Stimulated activated CD8-positive, alpha-beta memory T cell treated with anti-CD3 and anti-CD28 coated beads, Interleukin-15, amount 100 ng/mL, for 48 hours (primary cell): Measurements from ENCODE around the gene ADRB1.
A peak's percentile ranks its signal among the peaks of the same experiment; 100 is the strongest.

Source experiments
- DNase-seq, 2 donors: peaks; one replicate each; pipeline ENCODE4 v3.0.0-alpha.2; 2020; ENCODE audit warnings: low read depth in 2 of 2

Gene ADRB1

DNA sequence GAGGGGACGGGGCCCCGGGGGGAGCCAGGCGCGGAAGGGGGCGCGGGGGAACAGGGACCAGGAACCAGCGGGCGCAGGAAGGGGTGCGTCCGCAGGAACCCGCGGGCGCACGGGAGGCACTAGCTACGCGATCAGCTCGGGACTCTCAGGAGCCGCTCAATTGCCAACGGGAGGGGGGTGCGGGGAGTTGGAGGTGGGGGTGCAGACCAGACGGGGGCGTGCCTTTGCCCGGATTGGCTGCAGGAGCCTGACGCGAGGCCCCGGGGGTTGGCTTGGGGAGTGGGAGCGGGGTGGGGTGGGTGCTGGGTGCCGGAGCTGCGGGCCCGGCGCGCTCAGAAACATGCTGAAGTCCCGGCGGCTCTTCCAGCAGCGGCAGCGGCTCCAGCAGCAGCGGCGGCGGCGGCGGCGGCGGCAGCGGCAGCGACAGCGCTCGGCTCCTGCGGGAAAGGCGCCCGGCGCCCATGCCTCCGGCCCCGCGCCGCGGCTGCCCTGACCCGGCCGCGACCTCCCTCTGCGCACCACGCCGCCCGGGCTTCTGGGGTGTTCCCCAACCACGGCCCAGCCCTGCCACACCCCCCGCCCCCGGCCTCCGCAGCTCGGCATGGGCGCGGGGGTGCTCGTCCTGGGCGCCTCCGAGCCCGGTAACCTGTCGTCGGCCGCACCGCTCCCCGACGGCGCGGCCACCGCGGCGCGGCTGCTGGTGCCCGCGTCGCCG lies at the start of gene ADRB1:
Gene ADRB1, plus strand, starts transcription at position 335 of the 715 bp plus-strand sequence. Its CDS starts 267 bp downstream, at position 602.
- peak in 1 of 2 donors; percentile 20 for DNase-seq

- DNase-seq, result no peak
Observed at GRCh38 chr10:113995201-113995600, 48.5 kb upstream of the ADRB1 start.

DNA sequence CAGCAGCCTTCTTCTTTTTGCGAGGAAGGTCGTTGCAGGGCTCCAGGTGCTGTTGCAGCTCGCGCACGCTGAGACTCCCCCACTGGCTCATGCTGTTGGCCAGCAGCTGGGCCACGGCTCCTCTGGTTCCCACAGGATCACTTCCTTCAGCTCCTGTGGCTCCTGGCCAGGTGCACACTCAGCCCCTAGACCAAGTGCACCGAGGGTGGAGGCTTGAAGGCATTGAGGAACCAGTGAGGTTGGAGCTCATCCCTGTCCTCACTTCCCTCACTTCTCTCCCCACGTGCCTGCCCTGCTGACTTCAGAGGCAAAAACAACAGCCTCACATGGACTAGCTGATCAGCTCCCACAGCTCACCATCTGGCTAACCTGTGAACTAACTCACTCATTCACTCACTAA lies 46.2 kb upstream of the ADRB1 start:
- DNase-seq, result no peak

DNA sequence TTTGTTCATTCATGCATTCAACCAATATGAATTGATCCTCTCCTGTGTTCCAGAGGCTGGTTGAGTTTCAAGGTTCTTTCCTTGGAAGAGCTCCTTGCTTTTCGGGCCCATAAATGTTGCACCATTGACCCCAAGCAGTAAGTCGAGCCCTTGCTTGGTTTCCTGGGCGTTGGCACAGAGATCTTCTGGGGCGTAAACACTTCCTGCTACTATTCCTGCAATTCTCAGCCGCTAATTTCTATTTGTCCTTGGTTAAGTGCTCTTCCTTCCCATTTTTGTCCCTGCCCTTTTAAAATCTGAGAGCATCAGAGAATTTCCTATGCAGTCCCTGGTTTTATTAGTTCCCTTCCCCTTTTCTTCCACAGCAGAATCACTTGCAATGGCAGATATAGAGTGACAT lies 44.1 kb upstream of the ADRB1 start:
- DNase-seq, result no peak

GRCh38 chr10:114000457-114001010 lies 43.1 kb upstream of the ADRB1 start:
- no peak for DNase-seq

GRCh38 chr10:114002422-114002821 lies 41.2 kb upstream of the ADRB1 start:
- no peak for DNase-seq

DNA sequence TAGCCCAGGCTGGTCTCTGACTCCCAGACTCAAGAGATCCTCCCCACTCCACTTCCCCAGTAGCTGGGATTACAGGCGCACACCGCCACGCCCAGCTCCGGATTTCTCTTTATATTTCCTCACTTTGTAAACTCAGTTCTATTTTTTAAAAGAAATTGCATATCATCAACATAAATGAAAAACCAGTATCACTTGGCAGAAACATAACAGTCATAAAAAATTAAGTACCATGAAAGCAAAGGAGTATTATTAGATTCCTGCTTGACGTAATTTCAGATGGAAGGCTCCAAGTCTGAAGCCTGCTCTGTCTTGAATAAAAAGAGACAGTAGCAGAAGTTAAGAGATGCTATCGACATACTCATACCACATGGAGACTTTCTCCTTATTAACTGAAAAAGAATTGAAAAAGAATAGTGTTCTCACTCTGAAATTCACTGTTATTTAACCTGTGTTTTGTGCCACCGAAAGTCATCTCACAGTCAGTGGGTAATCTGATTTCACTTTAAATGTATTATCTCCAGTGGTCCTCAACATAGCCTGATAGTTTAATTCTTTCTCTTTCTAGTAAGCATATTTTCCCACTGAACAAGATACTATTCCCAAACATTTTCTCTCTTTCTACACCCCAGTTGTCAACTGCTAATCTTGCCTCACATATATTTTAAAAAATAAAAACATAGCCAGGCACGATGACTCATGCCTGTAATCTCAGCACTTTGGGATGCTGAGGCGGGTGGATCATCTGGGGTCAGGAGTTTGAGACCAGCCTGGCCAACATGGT lies 40.3 kb upstream of the ADRB1 start:
- no peak for DNase-seq

GRCh38 chr10:114009281-114009996 lies 34.2 kb upstream of the ADRB1 start:
- no peak for DNase-seq

- DNase-seq, result no peak
Observed at GRCh38 chr10:114010316-114010715, 33.4 kb upstream of the ADRB1 start.

- no peak for DNase-seq
Observed at GRCh38 chr10:114012650-114013049, 31.0 kb upstream of the ADRB1 start.

- no peak for DNase-seq
Observed at GRCh38 chr10:114015708-114016107, 28.0 kb upstream of the ADRB1 start.

GRCh38 chr10:114017271-114017670 lies 26.4 kb upstream of the ADRB1 start:
- no peak for DNase-seq

DNA sequence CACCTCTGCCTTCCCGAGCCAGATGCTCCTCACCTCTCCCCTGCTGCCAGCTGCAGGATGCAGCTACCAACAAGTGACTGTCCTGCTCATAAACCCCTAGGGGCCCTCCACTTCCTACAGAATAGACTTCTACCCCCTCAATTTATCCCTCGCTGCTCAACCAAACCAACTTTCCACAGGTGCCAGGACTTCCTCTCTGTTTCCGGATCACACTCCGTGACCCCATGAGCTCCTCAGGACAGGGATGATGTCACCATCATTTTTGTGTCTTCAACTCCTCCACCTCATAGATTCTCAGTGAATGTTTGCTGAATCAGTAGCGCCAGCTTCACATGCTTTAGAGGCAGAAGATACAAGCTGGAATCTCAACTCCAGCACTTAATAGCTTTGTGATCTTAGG lies 25.8 kb upstream of the ADRB1 start:
- DNase-seq, result no peak

DNA sequence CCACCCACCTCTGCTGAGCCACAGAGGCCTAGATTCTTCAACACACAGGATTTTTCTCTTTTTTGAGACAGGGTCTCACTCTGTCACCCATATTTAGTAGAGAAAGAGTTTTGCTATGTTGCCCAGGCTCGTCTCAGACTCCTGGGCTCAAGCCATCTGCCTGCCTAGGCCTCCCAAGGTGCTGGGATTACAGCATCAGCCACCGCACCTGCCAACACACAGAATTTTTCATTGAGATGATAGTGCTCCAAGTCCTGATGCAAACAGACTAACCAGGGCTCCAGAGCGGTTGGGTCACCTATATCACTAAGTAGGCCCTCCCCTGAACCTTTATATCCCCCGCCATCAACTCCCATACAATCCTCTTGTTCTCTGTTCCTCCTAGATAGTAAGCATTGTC lies 24.4 kb upstream of the ADRB1 start:
- no peak for DNase-seq

- DNase-seq, result no peak
Observed at GRCh38 chr10:114021154-114021553, 22.5 kb upstream of the ADRB1 start.

DNA sequence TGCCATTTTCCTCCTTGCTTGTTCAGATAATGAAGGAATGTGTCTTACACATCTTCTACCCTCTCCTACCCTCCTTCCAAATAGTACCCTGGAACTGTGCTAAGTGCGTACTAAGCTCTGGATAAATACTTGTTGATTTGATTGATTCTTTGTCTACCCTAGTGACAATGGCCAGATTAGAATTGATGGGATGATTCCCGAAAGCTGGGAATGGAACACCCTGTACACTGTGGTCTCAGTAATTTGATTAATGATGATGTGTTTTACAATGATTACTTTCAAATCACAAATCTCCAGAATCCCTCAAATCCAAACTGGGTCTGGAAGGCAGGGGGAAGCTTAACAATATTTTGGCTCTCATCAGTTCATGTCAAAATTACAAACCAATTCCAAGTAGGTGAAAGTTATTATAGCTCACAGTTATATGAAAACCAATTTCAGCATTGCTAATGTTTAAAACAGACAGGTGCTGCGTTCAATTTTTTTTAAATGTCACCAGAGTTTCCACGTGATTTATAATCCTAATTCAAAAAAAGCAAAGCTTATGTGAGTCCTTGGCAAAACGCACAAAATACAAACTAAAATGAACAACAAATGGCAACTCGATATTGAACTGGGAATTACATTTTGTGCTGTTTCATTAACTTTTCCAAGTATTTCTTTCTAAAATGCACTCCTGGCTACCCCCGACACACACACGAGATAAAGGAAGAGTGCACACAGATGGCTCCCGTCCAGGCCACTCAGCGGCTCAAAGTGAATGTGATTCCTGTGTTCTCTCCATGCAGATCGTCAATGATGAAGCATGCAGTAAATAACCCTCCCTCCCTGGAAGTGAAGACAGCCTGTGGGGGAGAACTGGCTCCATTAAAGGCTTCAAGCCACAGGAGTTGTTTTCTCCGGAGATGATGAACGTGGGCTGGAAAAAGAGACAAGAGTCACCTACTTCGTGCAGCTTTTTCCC lies 21.7 kb upstream of the ADRB1 start:
- no peak for DNase-seq

GRCh38 chr10:114022766-114023597 lies 20.7 kb upstream of the ADRB1 start:
- no peak for DNase-seq

- no peak for DNase-seq
Observed at GRCh38 chr10:114024876-114025610, 18.6 kb upstream of the ADRB1 start.

DNA sequence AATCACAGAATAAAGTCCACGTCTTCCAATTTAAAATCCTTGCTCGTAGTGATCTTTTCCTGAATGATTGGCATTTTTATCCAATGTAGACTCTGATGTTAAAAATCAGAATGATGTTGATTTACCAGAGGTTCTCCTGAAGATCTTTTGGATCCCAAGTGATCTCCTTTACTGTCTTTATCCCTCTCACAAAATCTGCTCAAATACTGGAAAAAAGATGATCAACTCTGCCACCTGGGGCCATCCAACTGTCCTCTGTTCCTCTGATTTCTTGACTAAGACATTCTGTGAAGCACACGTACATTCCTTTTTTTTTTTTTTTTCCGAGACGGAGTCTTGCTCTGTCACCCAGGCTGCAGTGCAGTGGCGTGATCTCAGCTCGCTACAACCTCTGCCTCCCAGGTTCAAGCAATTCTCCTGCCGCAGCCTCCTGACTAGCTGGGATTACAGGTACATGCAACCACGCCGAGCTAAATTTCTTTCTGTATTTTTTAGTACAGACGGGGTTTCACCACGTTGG lies 18.0 kb upstream of the ADRB1 start:
- no peak for DNase-seq
